Lower lobe of right lung (tissue), 2 donors: ENCODE measurements around the gene BAHCC1. TPM values are rescaled to one million over a fixed set of nuclear protein-coding genes. Genes with fewer than 3 reads are reported as not detected.

ENCODE experiments used
- ATAC-seq, 2 donors: fragments of 200-7000 bp; cut with Tn5 transposase; one replicate each; pipeline ENCODE4 v1.9.1; 2020 to 2022; ENCODE audit warnings: mild to moderate bottlenecking in 2 of 2, moderate library complexity in 2 of 2
- DNase-seq: peaks from one replicate; pipeline ENCODE4 v3.0.0-alpha.2; 2020
- H3K27ac ChIP-seq: fragments of 200-600 bp; one replicate; pipeline ENCODE4 v1.8.0; 2022
- H3K27me3 ChIP-seq: fragments of 200-600 bp; one replicate; pipeline ENCODE4 v1.8.0; 2022; ENCODE audit warnings: low read depth
- H3K36me3 ChIP-seq: fragments of 200-600 bp; one replicate; pipeline ENCODE4 v1.8.0; 2022; ENCODE audit warnings: mild to moderate bottlenecking
- H3K4me1 ChIP-seq: fragments of 200-600 bp; one replicate; pipeline ENCODE4 v1.8.0; 2022
- H3K4me3 ChIP-seq: fragments of 200-600 bp; one replicate; pipeline ENCODE4 v1.8.0; 2022; ENCODE audit warnings: mild to moderate bottlenecking
- H3K9me3 ChIP-seq: fragments of 200-600 bp; one replicate; pipeline ENCODE4 v1.8.0; 2022
- intact Hi-C: fragments of 100-400 bp; cut with DNase I; formaldehyde crosslinking; loops from one replicate; pipeline ENCODE4 v1.11.0; 2022
- total RNA-seq: library from RNA; stranded (reverse); fragmentation: NEBNext Ultra II Directional; extraction: Animal tissue kit (Norgen Biotek cat#: 25700); gene quantifications from one replicate; pipeline ENCODE4 v1.2.1, GENCODE V29; 2021
- TF ChIP-seq, protein P1 (sequence below): fragments of 200-600 bp; IDR thresholded peaks from one replicate; pipeline ENCODE4 v1.8.0; 2022; ENCODE audit warnings: antibody characterized with exemption, mild to moderate bottlenecking
- donor health status: DM: no; HTN: yes; CAD: no; lungs with severe emphysema.

BAHCC1 gene
- total RNA-seq, 1 donor from 2014 or later, result 19.9 TPM

DNA sequence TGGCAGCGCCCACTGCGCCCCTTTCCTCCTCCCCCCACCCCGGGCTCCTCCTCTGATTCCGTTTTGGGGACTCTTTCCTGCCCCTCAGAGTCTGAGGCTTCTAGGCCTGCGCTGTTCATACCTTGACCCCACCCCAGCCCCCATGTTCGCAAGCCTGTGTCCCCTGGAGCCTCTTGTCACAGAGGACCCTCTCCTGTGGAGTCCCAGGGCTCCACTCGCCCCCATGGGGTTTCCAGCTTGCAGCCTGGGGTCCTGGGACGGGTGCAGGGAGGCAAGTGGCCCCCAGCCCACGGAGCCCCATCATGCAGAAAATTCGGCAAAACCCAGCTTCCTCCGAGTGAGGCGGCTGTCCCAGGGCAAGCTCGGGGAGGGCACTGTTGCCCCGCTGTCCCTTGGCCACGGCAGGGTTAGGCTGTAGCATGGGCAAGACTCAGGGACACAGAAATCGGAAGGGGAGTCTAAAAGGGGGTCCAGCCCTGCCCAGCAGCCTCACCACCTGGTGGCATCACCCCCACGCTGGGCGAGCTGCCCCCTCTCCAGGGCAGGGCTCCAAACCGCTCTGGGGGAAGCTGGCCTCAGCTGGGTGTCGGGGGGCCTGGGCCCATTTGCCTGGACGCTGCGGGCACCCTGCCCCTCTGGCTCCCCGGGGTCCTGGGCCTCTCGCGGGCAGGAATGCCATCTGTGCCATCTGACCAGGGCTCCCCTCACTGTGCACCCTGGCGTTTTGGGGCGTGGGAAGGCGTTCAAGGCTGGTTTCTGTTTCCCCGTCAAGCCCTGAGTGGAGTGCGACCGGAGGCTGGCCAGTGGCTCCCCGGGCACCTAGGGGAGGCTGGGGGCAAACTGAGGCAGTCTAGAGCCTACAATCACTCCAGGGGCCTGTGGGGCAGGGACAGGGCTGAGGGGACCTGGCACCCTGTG, 11.5 kb upstream of the BAHCC1 start:
- Histone ChIP-seq H3K36me3 (no peaks in the 10 kb centered on the region), H3K9me3 (no peaks in the 10 kb centered on the region), H3K27ac (no peak overlapping the region), H3K4me1 (peaks cover 22% of the 10 kb centered on the region), H3K4me3 (no peak overlapping the region), H3K27me3 (no peaks in the 10 kb centered on the region)
- ATAC-seq (no peak), DNase-seq (no peak)
- TF ChIP-seq, protein P1, sequence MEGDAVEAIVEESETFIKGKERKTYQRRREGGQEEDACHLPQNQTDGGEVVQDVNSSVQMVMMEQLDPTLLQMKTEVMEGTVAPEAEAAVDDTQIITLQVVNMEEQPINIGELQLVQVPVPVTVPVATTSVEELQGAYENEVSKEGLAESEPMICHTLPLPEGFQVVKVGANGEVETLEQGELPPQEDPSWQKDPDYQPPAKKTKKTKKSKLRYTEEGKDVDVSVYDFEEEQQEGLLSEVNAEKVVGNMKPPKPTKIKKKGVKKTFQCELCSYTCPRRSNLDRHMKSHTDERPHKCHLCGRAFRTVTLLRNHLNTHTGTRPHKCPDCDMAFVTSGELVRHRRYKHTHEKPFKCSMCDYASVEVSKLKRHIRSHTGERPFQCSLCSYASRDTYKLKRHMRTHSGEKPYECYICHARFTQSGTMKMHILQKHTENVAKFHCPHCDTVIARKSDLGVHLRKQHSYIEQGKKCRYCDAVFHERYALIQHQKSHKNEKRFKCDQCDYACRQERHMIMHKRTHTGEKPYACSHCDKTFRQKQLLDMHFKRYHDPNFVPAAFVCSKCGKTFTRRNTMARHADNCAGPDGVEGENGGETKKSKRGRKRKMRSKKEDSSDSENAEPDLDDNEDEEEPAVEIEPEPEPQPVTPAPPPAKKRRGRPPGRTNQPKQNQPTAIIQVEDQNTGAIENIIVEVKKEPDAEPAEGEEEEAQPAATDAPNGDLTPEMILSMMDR, result no peak
- intact Hi-C loops, result no loop called here

DNA sequence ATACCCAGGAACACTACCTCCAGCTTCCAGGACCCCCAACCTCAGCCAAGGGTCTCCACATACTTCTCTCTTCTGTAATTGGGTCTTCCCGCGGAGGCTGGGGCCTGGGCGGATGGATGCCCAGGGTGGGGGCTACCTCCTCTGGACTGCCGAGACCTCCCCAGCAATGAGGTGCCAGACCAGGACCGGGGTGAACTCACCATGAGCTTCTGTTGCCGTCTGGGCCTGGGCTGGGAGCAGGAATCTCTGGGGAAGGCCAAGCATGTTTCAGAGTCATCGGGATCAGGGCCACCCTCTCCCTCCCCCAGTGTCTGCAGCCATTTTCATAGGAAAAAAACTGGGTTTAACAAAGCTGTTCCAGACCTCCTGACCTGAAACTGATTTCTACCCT, 10.3 kb upstream of the BAHCC1 start:
- no peak for ATAC-seq
- TF ChIP-seq, protein P1, result no peak
- Histone ChIP-seq H3K27me3 (no peaks in the 10 kb centered on the region), H3K4me3 (no peak overlapping the region), H3K27ac (no peak overlapping the region), H3K9me3 (no peaks in the 10 kb centered on the region), H3K4me1 (peaks cover 34% of the 10 kb centered on the region), H3K36me3 (no peaks in the 10 kb centered on the region)
- no peak for DNase-seq
- intact Hi-C loops, result no loop called here

DNA sequence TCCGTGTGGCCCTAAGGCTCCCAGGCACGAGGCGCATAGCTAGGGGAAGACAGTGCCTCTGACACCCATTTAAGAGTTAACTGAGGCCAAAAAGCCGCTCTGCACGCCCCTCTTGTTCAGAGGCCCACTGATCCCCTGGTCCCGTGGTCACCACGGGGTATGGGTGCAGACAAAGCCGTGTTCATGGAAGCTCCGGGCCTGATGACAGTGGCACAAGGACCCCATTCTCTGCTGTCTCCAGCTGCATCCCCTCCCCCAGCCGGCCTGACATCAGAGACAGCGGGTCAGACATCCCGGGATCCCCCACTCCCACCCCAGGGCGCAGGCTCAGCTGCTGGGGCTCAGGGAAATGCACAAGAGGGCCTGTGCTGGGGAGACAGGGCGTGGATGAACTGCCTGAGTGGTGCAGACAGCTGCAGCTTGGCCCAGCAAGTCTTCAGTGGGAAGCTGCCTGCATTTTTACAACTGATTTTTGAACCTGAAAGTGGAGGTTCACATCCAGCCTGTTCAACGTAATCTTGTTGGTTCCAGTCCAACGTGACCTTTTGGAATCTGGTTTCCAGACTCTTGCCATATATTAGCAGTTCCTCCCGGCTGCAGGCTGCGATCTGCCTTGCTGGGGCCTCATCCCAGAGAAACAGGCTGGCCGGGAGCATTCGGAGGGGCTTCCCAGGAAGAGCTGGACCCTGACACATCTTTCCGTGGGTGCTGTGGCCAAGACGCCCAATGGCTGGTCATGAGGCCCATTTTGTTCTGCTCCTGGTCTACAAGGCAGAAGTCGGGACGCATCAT, 9.7 kb upstream of the BAHCC1 start:
- H3K27ac ChIP-seq, result peak overlapping the region; percentile 98
- peaks cover 39% of the 10 kb centered on the region for H3K4me1 ChIP-seq
- TF ChIP-seq, protein P1, result no peak
- DNase-seq, result no peak
- no peak for ATAC-seq
- H3K4me3 ChIP-seq, result peak overlapping the region; percentile 78
- no peaks in the 10 kb centered on the region for H3K9me3 ChIP-seq
- H3K27me3 ChIP-seq, result no peaks in the 10 kb centered on the region
- no peaks in the 10 kb centered on the region for H3K36me3 ChIP-seq
- intact Hi-C loops, result no loop called here

DNA sequence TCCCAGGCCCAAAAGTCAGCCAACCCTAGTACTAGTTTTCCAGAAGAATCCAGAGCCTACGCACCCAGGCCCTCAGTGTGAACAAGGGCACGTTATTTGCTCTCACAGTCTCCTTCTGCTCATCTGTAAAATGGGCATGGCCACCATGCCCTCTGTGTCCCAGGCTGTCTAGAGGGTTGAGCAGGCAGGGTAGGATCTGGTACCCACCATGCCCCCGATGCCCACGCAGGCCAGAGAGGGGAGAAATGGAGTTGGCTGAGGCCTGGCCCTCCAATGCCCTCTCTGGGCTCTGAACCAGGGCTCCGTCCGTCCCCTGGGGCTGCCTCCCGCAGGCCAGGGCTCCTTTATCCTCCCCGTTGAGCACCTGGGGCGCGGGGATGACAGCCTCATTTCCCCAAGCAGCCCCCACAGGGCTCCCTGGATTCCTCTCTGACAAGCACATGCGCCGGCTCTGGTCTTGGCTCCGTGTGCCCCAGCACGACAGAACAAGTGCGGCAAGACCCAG, 9.1 kb upstream of the BAHCC1 start:
- H3K27ac ChIP-seq, result peak overlapping the region; percentile 98
- peaks cover 39% of the 10 kb centered on the region for H3K4me1 ChIP-seq
- H3K4me3 ChIP-seq, result peak overlapping the region; percentile 78
- DNase-seq, result no peak
- TF ChIP-seq, protein P1, result no peak
- no peaks in the 10 kb centered on the region for H3K36me3 ChIP-seq
- no peaks in the 10 kb centered on the region for H3K27me3 ChIP-seq
- H3K9me3 ChIP-seq, result no peaks in the 10 kb centered on the region
- intact Hi-C loops, result no loop called here
- no peak for ATAC-seq

DNA sequence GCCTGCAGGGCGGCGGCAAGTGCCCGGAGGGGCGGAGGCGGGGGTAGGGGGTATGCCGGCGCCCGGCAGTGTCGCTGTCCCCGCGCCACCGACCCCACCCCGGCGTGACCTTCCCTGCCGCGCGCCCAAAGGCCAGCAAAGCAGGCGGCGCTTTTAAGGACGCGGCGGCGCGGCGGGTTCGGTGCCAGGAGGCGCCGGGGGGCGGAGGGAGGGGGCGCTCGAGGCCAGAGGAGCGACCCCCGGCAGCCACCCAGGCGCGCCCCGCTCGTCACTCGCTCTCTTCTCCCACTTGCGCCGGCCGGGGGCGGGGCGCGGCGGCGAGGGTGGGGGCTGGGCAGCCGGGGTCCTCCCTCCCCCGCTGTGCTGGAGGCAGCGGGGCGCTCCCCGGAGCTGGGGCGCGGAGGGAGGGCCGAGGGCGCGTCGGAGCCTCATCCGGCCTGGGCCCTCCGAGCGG, 8.6 kb upstream of the BAHCC1 start:
- Histone ChIP-seq H3K36me3 (no peaks in the 10 kb centered on the region), H3K9me3 (no peaks in the 10 kb centered on the region), H3K4me1 (peaks cover 44% of the 10 kb centered on the region), H3K4me3 (peak overlapping the region; percentile 78), H3K27ac (peak overlapping the region; percentile 98), H3K27me3 (no peaks in the 10 kb centered on the region)
- ATAC-seq (peak; percentile 75 to 77), DNase-seq (peak; percentile 68)
- TF ChIP-seq, protein P1, result no peak
- intact Hi-C loops, result no loop called here
